CD4-positive, alpha-beta T cell treated with Interleukin-21 for 1 hour (primary cell): ENCODE data around the gene MIER2.
"Not testable (repeated sequence)": the region's sequence is repeated elsewhere in the genome, so short reads cannot be mapped to it uniquely, and the experiment has no call there.

Source experiments
- DNase-seq: peaks from one replicate; pipeline ENCODE4 v3.0.0-alpha.2; 2020

Gene MIER2, protein sequence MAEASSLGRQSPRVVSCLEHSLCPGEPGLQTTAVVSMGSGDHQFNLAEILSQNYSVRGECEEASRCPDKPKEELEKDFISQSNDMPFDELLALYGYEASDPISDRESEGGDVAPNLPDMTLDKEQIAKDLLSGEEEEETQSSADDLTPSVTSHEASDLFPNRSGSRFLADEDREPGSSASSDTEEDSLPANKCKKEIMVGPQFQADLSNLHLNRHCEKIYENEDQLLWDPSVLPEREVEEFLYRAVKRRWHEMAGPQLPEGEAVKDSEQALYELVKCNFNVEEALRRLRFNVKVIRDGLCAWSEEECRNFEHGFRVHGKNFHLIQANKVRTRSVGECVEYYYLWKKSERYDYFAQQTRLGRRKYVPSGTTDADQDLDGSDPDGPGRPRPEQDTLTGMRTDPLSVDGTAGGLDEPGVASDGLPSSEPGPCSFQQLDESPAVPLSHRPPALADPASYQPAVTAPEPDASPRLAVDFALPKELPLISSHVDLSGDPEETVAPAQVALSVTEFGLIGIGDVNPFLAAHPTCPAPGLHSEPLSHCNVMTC

DNA sequence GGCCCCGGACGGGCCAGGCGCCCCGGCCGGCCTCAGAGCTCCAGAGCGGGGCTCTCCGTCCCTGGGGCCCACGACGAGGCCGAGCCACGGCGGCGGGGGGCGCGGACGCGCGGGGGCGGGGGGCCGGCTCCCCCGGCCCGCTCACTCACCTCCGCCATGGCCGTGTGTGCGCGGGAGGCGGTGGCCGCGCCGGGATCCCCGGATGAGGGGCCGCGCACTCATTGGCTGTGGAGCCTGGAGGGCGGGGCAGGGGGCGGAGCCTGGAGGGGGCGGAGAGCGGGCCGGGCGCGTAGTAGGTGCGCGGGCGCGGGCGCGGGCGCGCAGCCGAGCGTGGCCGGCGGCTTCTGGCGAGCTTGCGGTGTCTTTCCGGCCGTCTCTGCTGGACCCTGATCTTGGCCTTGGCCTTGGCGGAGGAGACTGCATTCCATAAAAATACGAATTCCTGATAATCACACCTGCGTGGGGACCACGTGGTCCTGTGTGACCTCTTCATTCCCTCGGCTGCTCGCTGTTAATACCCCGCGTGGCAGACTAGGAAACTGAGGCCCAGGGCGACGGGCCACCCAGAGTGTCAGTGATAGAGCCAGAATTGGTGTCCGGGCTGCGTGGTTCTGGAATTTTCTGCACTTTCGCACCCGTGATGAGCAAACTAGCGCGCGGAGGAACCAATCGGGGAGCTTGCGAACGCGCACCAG, at the start of gene MIER2:
Gene MIER2 (minus strand): TSS at position 172 of the 695 bp plus-strand sequence. CDS start 14 bp downstream, at position 158.
- peak; percentile 94 for DNase-seq

DNA sequence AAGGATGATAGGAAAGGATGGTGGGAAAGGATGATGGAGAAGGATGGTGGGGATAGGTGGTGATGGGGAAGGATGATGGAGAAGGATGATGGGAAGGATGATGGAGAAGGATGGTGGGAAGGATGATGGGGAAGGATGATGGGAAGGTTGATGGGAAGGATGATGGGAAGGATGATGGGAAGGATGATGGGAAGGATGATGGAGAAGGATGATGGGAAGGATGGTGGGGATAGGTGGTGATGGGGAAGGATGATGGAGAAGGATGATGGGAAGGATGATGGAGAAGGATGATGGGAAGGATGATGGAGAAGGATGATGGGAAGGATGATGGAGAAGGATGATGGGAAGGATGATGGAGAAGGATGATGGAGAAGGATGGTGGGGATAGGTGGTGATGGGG, 49.0 kb upstream of the MIER2 start:
- DNase-seq, result not testable (repeated sequence)

DNA sequence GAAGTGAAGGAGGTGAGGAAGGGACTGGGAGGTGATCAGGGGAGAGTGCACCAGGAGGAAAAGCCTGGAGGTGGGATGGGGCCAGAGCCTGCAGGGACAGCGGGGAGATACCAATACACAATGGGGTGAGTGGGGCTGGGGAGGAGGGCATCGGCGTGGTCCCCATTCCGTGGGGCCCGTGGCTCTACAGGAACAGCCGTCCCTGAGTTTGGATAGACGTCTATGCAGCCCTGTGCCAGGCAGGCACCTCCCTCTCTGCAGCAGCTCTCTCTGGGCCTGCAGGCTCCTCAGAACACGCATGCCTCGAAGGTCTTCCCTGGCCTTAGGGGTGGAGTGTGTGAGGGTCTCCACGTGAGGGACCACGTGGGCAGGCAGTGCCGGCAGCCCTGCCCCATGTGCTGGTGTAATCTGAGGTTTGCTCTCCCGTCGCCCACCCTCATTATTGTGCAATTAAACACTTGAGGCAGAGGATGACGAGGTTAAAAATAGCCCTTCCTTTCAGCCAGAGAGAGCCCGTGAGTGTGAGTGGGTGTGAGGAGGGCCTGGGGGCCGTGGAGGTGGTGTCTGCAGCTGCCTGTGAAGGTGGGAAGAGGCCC, 47.9 kb upstream of the MIER2 start:
- DNase-seq, result no peak

- no peak for DNase-seq
These were observed 47.3 kb upstream of the MIER2 start for GRCh38 chr19:391726-392374.

DNA sequence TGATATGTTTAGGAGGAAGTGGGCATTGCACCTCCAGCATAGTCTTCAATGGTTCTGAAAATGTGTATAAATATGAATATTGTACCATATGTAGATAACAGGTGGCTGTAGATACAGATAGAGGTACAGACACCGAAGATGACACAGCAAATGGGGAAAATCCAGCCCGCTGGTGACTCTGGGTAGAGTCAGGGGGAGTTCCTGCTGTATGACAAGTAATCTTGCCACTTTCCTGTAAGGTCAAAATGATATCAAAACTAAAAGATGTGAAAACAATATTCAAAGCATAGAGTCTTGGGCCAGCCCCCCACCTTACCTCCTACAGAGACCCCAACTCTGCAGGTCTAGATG, 46.6 kb upstream of the MIER2 start:
- no peak for DNase-seq

- no peak for DNase-seq
These were observed 46.0 kb upstream of the MIER2 start for GRCh38 chr19:390386-391206.

GRCh38 chr19:389935-390289, 45.3 kb upstream of the MIER2 start:
- no peak for DNase-seq

GRCh38 chr19:389255-389934, 44.8 kb upstream of the MIER2 start:
- no peak for DNase-seq

DNA sequence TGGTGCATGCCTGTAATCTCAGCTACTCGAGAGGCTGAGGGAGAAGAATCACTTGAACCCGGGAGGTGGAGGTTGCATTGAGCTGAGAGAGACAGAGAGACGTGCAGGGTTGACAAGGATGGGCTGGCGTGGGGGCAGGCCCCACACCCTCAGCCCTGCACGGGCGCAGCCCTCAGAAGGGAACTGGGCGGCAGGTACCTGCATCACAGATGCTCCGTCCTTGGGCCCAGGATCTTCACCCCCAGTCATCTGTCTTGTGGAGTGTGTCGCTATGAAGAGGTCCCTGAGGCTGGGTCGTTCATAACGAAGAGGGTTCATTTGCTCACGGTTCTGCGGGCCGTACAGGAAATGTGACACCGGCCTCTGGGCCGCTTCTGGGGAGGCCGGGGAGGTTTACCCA, 44.1 kb upstream of the MIER2 start:
- DNase-seq, result no peak

DNA sequence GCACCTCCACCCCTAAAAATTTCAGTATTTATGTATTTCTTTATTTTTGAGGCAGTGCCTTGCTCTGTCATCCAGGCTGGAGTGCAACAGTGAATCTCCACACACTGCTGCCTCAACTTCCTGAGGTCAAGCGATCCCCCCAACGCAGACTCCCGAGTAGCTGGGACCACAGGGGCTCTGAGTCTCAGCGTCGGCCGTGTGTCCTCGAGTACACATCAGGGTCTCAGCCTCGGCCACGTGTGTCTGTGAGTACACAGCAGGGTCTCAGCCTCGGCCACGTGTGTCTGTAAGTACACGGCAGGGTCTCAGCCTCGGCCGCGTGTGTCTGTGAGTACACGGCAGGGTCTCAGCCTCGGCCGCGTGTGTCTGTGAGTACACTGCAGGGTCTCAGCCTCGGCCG, 43.2 kb upstream of the MIER2 start:
- no peak for DNase-seq

- not testable (repeated sequence) for DNase-seq
These were observed 42.2 kb upstream of the MIER2 start for GRCh38 chr19:386632-387301.

DNA sequence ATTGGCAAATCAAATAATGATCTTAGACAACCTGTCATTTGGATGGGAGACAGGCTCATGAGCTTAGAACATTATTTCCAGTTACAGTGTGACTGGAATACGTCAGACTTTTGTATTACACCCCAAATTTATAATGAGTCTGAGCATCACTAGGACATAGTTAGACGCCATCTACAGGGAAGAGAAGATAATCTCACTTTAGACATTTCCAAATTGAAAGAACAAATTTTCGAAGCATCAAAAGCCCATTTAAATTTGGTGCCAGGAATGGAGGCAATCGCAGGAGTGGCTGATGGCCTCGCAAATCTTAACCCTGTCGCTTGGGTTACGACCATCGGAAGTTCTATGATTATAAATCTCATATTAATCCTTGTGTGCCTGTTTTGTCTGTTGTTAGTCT, 41.6 kb upstream of the MIER2 start:
- not testable (repeated sequence) for DNase-seq

GRCh38 chr19:384799-385169, 40.2 kb upstream of the MIER2 start:
- DNase-seq, result no peak

- no peak for DNase-seq
These were observed 39.6 kb upstream of the MIER2 start for GRCh38 chr19:383922-384798.

DNA sequence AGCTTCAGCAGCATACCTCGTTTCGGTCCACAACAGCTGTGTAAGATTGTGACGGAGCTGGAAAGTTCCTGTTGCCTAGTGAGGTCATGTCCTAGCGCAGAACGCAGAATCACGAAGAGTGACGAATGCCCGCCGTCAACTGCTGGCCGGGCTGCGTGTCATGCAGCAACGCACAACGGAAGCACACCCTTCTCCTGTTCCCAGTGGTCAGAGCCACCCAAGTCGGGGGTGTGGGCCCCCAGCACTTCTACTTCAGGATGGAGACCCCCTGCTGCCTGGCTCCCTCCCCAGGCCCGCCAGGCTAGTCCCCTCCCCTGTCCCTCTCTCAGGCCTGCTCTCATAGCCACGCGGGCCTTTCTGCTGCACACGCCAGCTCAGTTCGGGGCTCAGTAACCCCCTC, 38.4 kb upstream of the MIER2 start:
- DNase-seq, result no peak

GRCh38 chr19:382578-382977, 38.0 kb upstream of the MIER2 start:
- DNase-seq, result peak; percentile 61

DNA sequence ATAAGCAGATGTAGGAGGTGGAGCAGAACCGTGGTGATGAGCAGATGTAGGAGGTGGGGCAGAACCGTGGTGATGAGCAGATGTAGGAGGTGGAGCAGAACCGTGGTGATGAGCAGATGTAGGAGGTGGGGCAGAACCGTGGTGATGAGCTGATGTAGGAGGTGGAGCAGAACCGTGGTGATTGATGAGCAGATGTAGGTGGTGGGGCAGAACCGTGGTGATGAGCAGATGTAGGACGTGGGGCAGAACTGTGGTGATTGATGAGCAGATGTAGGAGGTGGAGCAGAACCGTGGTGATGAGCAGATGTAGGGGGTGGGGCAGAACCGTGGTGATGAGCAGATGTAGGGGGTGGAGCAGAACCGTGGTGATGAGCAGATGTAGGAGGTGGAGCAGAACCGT, 37.3 kb upstream of the MIER2 start:
- not testable (repeated sequence) for DNase-seq

DNA sequence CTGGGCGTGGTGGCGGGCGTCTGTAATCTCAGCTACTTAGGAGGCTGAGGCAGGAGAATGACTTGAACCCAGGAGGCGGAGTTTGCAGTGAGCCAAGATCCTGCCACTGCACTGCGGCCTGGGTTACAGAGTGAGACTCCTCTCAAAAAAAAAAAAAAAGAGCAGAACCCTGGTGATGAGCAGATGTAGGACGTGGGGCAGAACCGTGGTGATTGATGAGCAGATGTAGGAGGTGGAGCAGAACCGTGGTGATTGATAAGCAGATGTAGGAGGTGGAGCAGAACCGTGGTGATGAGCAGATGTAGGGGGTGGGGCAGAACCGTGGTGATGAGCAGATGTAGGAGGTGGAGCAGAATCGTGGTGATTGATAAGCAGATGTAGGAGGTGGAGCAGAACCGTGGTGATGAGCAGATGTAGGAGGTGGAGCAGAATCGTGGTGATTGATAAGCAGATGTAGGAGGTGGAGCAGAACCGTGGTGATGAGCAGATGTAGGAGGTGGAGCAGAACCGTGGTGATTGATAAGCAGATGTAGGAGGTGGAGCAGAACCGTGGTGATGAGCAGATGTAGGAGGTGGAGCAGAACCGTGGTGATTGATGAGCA, 36.1 kb upstream of the MIER2 start:
- not testable (repeated sequence) for DNase-seq

- no peak for DNase-seq
These were observed 35.2 kb upstream of the MIER2 start for GRCh38 chr19:379796-380195.

DNA sequence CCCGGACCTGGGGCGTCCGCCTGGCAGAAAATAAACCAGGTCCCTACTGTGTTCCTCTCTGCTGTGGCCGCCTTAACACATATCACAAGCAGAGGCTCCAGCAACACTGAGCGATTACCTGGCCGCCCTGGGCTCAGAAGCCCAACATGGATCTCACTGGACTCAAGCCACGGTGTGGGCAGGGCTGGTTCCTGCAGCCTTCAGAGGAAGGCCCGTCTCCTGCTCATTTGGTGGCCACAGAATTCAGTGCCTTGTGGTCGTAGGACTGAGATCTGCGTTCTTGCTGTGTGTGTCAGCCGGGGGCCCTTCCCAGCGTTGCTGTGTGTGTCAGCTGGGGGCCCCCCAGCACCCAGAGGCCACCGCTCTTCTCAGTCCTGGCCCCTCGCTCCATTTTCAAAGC, 34.1 kb upstream of the MIER2 start:
- DNase-seq, result no peak
